Heart right ventricle (tissue), 16 donors: ENCODE measurements around the gene RNU1-3. TPM values are rescaled to one million over a fixed set of nuclear protein-coding genes. Genes with fewer than 3 reads are reported as not detected.
A peak's percentile ranks its signal among the peaks of the same experiment; 100 is the strongest.
"Not testable (repeated sequence)": the region's sequence is repeated elsewhere in the genome, so short reads cannot be mapped to it uniquely, and the experiment has no call there.

ENCODE experiments used
- ATAC-seq, 8 donors: fragments of 200-7000 bp; cut with Tn5 transposase; one replicate each; pipeline ENCODE4 v1.9.1; 2020; ENCODE audit warnings: mild to moderate bottlenecking in 8 of 8, moderate library complexity in 8 of 8, moderate number of reproducible peaks in 1 of 8
- DNase-seq, 2 donors: peaks; one replicate each; pipeline ENCODE4 v3.0.0-alpha.2; 2020
- H3K27ac ChIP-seq, 10 donors: fragments of 200-600 bp; sonication (generic) in 2 of 10; one replicate each; pipeline versions ENCODE4 v1.5.0 to v1.8.0; 2020 to 2022; ENCODE audit warnings: mild to moderate bottlenecking in 3 of 10
- H3K27me3 ChIP-seq, 7 donors: fragments of 200-600 bp; one replicate each; pipeline ENCODE4 v1.8.0; 2021 to 2022; ENCODE audit warnings: mild to moderate bottlenecking in 2 of 7
- H3K36me3 ChIP-seq, 9 donors: fragments of 200-600 bp; sonication (generic) in 1 of 9; one replicate each; pipeline versions ENCODE4 v1.5.0 to v1.8.0; 2020 to 2022; ENCODE audit warnings: mild to moderate bottlenecking in 2 of 9
- H3K4me1 ChIP-seq, 9 donors: fragments of 200-600 bp; sonication (generic) in 1 of 9; one replicate each; pipeline versions ENCODE4 v1.5.0 to v1.8.0; 2020 to 2022; ENCODE audit warnings: mild to moderate bottlenecking in 4 of 9
- H3K4me3 ChIP-seq, 10 donors: fragments of 200-600 bp; sonication (generic) in 2 of 10; one replicate each; pipeline versions ENCODE4 v1.5.0 to v1.8.0; 2020 to 2022; ENCODE audit warnings: mild to moderate bottlenecking in 7 of 10, moderate library complexity in 2 of 10
- H3K9me3 ChIP-seq, 11 donors: fragments of 200-600 bp in 10 of 11; sonication (generic) in 2 of 11; one replicate each; pipeline versions ENCODE4 v1.5.0 to v1.8.0; 2013 to 2022; ENCODE audit warnings: mild to moderate bottlenecking in 2 of 11, control low read depth in 1 of 11, moderate library complexity in 1 of 11
- CTCF ChIP-seq, 9 donors: fragments of 200-600 bp; sonication (generic) in 2 of 9; IDR thresholded peaks; one replicate each; pipeline versions ENCODE4 v1.5.0 to v1.8.0; 2021 to 2022; ENCODE audit warnings: antibody characterized with exemption in 9 of 9, mild to moderate bottlenecking in 5 of 9, moderate library complexity in 1 of 9
- WGBS, 2 donors: extraction: QIAGEN DNeasy Blood & Tissue Kit; methylation state at CpG; one replicate each; pipeline ENCODE4 v1.1.7; 2013; ENCODE audit warnings: inconsistent platforms in 1 of 2; 5-methylcytosine and 5-hydroxymethylcytosine counted together
- intact Hi-C, 10 donors: fragments of 100-400 bp; cut with DNase I; formaldehyde crosslinking; loops; one replicate each; pipeline versions ENCODE4 v1.11.1 to v1.14.2; 2022
- long read RNA-seq, 3 donors: library from polyadenylated mRNA; unstranded; transcript quantifications; one replicate each; pipeline ENCODE4 v2.0.0, GENCODE V29; 2020 to 2021
- polyA plus RNA-seq, 2 donors: library from polyadenylated mRNA; stranded (reverse); fragments of 200-250 nt; gene quantifications; one replicate each; pipeline ENCODE4 v1.2.3, GENCODE V29; 2013
- total RNA-seq, 10 donors: library from RNA; stranded (reverse); fragmentation: NEBNext Ultra II Directional in 3 of 10; extraction: Animal tissue kit (Norgen Biotek cat#: 25700) in 3 of 10; gene quantifications; one replicate each; pipeline versions ENCODE4 v1.2.1 to v1.2.4, GENCODE V29; 2021 to 2023
- donor health status: Arrhythmogenic right ventricular cardiomyopathy.
- donor health status: ischemic (EF 13 %, LVEDD 7.1; RV severe dilation, severe dysfunction).
- donor health status: healthy with polysubstance abuse.
- donor health status: DM: no; HTN: yes; CAD: no.
- donor health status: DM: no; HTN: no; CAD: no.
- donor health status: ischemic (EF 25% LVEDD 6.9; RV normal size, moderate dysfunction).
- donor health status: ischemic (EF 25% LVEDD 5.7; RV mildly dilated, moderate dysfunction).
- donor health status: healthy.
- donor health status: DM: yes; HTN: yes; CAD: no.
- donor health status: Ischemic cardiomyopathy.
- donor health status: ischemic (EF 35%, LVEDD 5.7; RV mildly dilated, moderate dysfunction).
- donor health status: nonischemic (EF 11% LVEDD 7.7; RV severe dilation, severe dysfunction).
- donor health status: DM: yes; HTN: yes; CAD: no.
- donor health status: PGD.
- donor health status: ischemic (EF 29% LVEDD 5.4; RV normal size, mild dysfunction).
- donor health status: nonischemic (EF 23%, LVEDD 6.1; RV moderate dilation, normal function).

The RNU1-3 gene
- total RNA-seq (1,000 to 10,000 TPM in 8 of 10 donors, 100 to 1,000 TPM in 2; 635 to 5,242 (median 1,949) TPM), polyA plus RNA-seq (not detected)
- long read RNA-seq, donor 1, result 0 reads
- long read RNA-seq, donor 2, result 0 reads
- long read RNA-seq, donor 3, result 0 reads

GRCh38 chr1:16666502-16667413 lies at the start of gene RNU1-3:
Gene RNU1-3 (minus strand): TSS chr1:16666948.
- H3K9me3 ChIP-seq, H3K36me3 ChIP-seq, H3K4me3 ChIP-seq, H3K27ac ChIP-seq, H3K4me1 ChIP-seq, intact Hi-C loops, DNase-seq, H3K27me3 ChIP-seq: not testable (repeated sequence)
- WGBS, 2 donors, result no CpG with 5 or more reads among the region's 45 CpGs
- ATAC-seq, result peak; percentile 95 to 100 (median 98)

- H3K4me1 ChIP-seq, H3K9me3 ChIP-seq, H3K4me3 ChIP-seq, H3K27ac ChIP-seq, ATAC-seq, intact Hi-C loops, H3K36me3 ChIP-seq, DNase-seq: not testable (repeated sequence)
- WGBS, 2 donors, result 58 to 67% methylated on average over 4 of the region's 10 CpGs
- peaks cover 0 to 29% (median 27%) of the 10 kb centered on the region in 7 donors for H3K27me3 ChIP-seq
Measured at GRCh38 chr1:16713480-16713879, 46.7 kb upstream of the RNU1-3 start.

- not testable (repeated sequence) for H3K4me3 ChIP-seq, DNase-seq, ATAC-seq
Measured at GRCh38 chr1:16712984-16713383, 46.2 kb upstream of the RNU1-3 start.

GRCh38 chr1:16712582-16712981 lies 45.8 kb upstream of the RNU1-3 start:
- ATAC-seq, H3K36me3 ChIP-seq, H3K4me3 ChIP-seq, intact Hi-C loops, H3K4me1 ChIP-seq, DNase-seq, H3K9me3 ChIP-seq, H3K27ac ChIP-seq: not testable (repeated sequence)
- WGBS, 2 donors, result 55 to 70% methylated on average over 8 to 11 of the region's 14 CpGs
- H3K27me3 ChIP-seq, result peaks cover 0 to 27% (median 22%) of the 10 kb centered on the region in 7 donors

More at GRCh38 chr1:16712984-16713383, 46.2 kb upstream of the RNU1-3 start:
- H3K9me3 ChIP-seq, H3K36me3 ChIP-seq, H3K27ac ChIP-seq, H3K4me1 ChIP-seq, intact Hi-C loops: not testable (repeated sequence)
- H3K27me3 ChIP-seq, result peaks cover 0 to 26% (median 22%) of the 10 kb centered on the region in 7 donors
- 50 to 84% methylated on average over 1 to 4 of the region's 6 CpGs for WGBS, 2 donors

GRCh38 chr1:16712131-16712530 lies 45.4 kb upstream of the RNU1-3 start:
- DNase-seq, intact Hi-C loops, H3K9me3 ChIP-seq, H3K27ac ChIP-seq, H3K36me3 ChIP-seq, ATAC-seq, H3K4me1 ChIP-seq, H3K4me3 ChIP-seq: not testable (repeated sequence)
- WGBS, 2 donors, result 74 to 94% methylated on average over 3 of the region's 5 CpGs
- H3K27me3 ChIP-seq, result peaks cover 0 to 25% (median 23%) of the 10 kb centered on the region in 7 donors

- H3K9me3 ChIP-seq, H3K36me3 ChIP-seq, H3K27ac ChIP-seq, ATAC-seq, H3K4me1 ChIP-seq, DNase-seq, H3K4me3 ChIP-seq, intact Hi-C loops: not testable (repeated sequence)
- WGBS, 2 donors, result 74 to 92% methylated on average over 8 to 10 of the region's 13 CpGs
- H3K27me3 ChIP-seq, result peaks cover 0 to 20% (median 8%) of the 10 kb centered on the region in 7 donors
Measured at GRCh38 chr1:16710618-16711017, 43.9 kb upstream of the RNU1-3 start.

GRCh38 chr1:16709659-16710087 lies 42.9 kb upstream of the RNU1-3 start:
- peak in 5 of 9 donors; percentile 46 to 70 (median 58) for TF ChIP-seq CTCF (IDR thresholded peaks at IDR 0.05)
- peak; percentile 55 to 85 (median 73) for ATAC-seq
- intact Hi-C loops, H3K4me1 ChIP-seq, H3K36me3 ChIP-seq, H3K4me3 ChIP-seq, H3K27ac ChIP-seq, H3K9me3 ChIP-seq: not testable (repeated sequence)
- 30% methylated on average over 3 of the region's 3 CpGs; no CpG with 5 or more reads in 1 of the 2 donors for WGBS, 2 donors
- peak in 1 of 2 donors; percentile 40 for DNase-seq
- H3K27me3 ChIP-seq, result peaks cover 0 to 22% (median 6%) of the 10 kb centered on the region in 7 donors

- no CpG with 5 or more reads among the region's 6 CpGs for WGBS, 2 donors
- H3K9me3 ChIP-seq, H3K4me3 ChIP-seq, H3K4me1 ChIP-seq, intact Hi-C loops, H3K36me3 ChIP-seq, H3K27ac ChIP-seq, DNase-seq, ATAC-seq: not testable (repeated sequence)
- H3K27me3 ChIP-seq, result peaks cover 0 to 26% (median 6%) of the 10 kb centered on the region in 7 donors
Measured at GRCh38 chr1:16708704-16709103, 42.0 kb upstream of the RNU1-3 start.
